Ramos (cell line): ENCODE results near the gene ELFN1.

Experiments
- in situ Hi-C: fragments of 300-500 bp; cut with MboI; formaldehyde crosslinking; loops from one replicate; pipeline ENCODE4 v1.14.3; 2022; ENCODE audit warnings: low sequenced_read_pairs; ENCODE audit not compliant: unreplicated experiment

The ELFN1 gene

DNA sequence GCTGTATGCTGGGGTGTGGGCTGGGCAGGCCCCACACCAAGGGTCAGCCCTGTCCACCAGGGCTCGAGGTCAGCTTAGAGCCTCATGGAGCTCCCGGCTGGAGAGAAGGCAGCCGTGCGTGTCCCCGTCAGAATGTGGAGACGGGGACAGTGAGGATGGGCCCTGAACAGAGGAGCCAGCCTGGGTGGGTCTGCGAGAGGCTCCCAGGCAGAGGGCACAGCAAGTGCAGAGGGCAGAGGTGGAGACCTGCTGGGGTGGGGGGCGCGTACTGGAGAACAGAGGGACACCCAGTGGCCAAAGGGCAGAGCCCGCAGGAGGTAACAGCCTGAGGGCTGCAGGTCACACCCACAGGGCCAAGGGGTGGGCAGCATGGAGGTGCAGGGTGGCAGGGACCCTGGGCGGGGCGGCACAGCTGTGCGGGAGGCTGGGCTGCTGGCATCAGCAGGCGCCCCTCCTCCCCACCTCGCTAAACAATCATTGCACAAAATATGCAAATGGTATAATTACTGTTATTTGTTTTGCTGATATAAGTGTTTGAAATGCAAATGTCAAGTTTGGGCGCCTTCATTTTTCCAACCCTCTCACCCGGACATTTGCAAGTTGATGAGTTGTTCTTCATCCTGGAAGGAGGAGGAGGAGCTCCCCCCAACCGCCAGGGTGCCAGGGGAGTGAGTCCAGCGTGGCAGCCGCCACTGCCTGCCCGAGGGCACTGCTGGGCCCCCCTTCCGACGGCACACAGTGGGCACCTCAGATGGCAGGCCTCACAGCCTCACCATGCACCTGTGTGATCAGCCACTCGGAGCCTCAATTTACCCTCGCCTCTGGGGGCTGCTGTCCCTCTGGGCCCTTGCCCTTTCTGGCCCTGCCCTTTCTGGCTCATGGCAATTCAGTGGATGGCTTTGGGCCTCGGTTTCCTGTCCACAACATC, 35.0 kb downstream of the ELFN1 start:
- in situ Hi-C loops = no loop called here

DNA sequence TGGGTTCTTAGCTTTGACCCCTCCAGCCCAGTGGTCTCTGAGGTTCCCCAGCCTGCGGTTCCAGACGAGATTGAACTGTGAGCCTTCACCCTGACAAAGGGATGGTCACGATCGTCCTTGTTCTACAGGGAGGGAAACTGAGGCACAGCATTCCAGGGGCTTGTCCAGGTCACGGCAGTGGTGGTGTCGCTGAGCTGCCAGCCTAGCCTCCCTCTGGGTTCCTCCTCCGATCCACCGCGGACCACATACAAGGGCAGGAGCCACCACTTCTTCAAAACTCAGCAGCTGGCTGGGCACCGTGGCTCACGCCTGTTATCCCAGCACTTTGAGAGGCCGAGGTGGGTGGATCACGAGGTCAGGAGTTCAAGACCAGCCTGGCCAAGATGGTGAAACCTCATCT, 35.8 kb downstream of the ELFN1 start:
- in situ Hi-C loops = no loop called here

DNA sequence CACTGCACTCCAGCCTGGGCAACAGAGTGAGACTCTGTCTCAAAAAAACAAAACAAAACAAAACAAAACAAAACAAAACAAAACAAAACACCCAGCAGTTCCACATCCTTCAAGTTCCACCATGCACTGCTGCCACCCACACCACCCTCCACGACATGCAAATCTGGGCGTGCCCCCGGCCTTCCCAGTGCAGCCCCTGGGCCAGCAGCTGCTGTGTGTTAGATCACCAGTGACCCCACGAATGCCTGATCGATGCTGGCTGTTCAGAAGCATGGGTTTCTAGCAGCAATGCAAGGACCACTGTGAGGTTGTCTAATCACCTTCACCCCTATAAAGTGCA, 36.3 kb downstream of the ELFN1 start:
- in situ Hi-C loops = no loop called here

DNA sequence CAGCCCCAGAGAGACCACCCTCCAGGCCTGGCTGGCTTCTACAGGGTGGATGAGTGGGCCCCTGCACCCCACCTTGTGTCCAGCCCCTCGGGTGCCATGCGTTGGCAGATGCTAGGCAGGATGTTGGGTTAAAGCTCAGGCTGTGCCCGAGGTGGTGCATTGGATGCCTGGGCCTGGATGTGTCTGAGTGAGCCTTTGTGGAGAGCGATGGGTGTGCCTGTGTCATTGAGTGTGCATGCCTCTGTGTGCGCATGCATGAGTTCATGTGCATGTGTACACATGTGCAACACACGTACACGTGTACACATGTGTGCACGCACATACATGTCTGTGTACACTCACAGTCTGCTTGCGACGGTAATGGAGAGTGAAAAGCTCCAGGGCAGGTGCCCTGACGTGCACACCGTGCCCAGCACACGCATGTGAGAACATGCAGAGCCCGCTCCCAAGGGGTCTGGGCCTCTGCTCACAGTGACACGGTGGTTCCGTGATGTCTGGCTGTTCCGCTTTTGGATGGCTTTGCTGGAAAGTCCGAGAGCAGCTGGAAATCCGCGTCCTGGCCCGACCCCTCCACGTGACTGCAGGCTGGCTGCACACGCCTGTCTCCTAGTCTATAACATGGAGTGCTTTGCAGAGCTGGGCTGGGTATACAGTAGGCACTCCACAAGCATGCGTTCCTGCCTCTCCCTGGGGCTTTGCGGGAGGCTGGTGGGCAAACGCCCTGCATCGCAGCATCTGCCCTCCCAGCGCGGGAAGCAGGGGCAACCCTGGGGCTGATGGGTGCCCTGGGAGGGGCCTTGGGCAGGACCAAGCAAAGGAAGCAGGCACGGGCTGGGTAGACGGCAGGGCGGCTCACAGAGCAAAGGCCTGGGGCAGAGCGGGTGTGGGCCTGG, 36.9 kb downstream of the ELFN1 start:
- in situ Hi-C loops = no loop called here

DNA sequence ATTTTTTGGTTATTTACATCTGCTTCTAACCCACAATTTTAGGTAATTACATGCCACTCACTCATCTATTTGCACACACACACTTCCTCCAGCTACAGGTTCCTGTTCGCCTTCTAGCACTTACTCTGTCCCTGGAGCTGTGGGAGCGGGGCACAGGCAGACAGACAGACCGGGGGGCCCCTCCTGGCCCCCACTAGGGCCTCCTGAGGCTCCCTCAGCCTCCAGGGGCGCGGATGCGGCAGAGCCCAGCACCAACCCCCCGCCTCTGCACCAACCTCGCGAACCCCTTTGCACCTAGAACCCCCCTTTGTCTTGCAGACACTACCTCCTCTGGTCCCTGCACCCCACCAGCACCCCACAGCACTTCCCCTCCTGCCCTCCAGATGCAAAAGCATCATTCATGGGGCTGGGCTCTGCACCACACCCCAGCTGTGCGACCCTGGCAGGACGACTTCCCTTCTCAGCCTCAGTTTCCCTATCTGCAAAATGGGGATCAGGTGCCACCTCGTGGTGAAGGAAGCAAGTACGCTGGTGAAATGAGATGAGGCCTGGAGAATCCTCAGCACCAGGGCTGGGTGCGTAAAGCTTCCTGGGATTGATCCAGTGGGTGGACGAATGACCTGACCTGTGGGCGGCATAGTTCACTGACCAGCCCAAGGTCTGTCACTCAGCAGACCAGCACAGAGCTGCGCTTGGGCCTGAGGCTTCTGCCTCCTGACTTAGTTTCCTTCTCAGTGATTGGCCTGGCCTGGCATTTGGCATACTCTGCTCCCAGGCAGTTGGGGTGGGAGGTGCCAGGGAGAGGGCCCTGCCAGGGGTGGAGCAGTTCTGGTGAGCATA, 37.9 kb downstream of the ELFN1 start:
- in situ Hi-C loops = no loop called here

DNA sequence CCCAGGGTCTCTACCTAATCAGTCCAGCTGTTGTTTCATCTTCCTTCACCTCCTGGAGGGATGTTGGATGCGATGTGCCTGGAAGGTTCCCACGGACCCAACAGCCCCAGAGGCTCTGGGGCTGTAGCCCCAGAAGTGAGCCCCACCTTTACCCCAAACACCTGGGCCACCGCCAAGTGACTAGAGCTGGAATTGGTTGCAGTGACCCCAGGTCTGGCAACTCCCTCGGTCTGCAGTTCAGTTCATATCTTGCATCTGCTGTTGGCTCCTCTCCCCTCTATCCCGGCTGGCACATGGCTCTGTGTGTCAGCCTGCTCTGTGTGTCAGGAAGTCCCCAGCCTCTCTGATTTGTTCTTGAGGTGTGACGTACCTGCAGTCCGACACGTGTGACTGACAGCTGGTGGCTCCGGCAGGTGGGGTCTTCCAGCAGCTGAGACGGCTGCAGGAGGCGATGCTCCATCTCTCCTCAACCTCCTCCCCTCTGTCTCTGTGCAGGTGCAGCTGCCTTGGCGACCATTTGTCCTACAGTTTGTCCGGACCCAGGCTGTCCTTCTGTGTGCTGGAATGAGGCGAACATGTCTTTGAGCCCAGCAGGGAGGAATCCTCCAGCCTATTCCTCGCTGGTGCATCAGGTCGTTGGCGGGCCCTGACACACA, 38.6 kb downstream of the ELFN1 start:
- in situ Hi-C loops = no loop called here

DNA sequence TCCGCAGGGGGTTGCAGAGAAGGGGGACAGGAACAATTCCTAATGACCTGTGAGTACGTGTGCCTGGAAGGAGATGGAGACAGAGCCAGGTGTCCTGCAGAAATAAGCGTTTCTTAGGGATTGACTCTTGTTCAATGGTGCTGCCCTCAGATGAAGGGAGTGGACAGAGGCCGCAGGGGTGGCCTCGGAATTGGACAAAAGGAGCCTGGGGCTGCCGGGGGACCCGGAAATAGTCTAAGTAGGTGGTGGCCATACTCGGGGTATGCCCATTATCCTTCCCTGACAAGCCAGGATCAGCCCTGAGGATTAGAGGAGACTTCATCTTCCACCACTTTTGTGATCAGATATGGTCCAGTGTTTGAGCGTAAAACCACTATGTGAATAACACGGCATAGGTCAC, 39.2 kb downstream of the ELFN1 start:
- in situ Hi-C loops = no loop called here

DNA sequence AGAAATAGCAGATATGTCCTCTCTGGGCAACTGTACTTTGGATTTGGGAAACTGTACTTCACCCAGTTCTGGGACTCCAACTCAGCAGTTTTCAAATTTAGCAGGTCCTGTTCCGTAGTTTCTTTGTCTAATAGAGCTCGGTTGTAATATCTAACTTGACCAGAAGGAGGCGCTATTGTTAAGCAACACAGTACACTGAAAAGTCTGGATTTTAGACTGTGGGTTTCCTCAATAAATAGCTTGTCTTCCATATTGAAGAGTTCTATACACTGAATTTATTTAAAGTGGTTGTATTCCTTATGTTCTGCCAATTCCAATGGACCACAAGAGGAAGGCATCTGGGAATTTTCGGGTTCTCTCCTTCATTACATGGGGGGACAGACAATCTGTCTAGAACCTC, 39.8 kb downstream of the ELFN1 start:
- in situ Hi-C loops = no loop called here

DNA sequence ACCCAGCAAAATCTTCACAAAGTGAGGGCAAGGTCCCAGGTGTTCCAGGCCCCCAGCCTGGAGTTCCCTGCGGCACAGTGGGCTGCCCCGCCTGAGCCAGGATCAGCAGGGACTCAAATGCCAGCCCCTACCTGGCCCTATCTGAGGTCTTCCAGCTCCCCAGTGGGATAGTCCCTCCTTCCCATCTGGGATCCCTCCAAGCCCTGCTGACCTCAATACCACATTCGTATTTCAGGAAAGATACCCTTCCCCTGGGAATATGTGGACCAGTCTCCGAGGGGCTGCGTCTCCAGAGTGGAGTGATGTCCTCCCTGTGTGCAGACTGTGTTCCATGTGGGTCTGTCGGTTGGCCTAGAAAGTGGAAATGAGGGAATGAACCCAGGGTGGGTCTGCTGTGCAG, 40.9 kb downstream of the ELFN1 start:
- in situ Hi-C loops = no loop called here

DNA sequence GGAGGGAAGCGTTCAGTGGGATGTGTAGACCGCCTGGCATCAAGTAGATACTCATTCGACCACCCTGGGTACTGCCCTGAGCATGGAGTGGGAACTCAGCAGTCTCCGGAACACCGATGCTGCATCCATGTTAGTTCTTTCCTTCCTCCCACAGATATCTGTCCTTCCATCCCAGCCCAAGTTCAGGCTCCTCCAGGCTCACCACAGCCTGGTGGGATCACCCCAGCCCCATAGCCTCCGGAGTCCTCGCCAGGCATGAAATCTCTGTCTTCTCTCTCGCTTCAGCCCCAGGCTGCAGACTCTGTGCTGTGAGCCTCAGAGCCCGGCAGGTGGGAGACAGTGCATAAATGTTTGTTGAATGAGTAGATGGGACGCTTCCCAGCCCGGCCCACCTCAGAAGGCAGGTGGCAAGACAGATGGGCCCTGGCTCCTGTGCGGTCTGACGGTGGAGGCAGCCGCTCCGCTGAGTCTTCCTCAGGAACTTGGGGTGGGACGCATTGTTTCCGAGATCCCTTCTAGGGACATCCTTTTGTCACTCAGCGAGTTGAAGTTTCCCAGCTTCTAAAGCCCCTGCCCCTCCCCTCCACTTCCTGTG, 42.9 kb downstream of the ELFN1 start:
- in situ Hi-C loops = no loop called here

DNA sequence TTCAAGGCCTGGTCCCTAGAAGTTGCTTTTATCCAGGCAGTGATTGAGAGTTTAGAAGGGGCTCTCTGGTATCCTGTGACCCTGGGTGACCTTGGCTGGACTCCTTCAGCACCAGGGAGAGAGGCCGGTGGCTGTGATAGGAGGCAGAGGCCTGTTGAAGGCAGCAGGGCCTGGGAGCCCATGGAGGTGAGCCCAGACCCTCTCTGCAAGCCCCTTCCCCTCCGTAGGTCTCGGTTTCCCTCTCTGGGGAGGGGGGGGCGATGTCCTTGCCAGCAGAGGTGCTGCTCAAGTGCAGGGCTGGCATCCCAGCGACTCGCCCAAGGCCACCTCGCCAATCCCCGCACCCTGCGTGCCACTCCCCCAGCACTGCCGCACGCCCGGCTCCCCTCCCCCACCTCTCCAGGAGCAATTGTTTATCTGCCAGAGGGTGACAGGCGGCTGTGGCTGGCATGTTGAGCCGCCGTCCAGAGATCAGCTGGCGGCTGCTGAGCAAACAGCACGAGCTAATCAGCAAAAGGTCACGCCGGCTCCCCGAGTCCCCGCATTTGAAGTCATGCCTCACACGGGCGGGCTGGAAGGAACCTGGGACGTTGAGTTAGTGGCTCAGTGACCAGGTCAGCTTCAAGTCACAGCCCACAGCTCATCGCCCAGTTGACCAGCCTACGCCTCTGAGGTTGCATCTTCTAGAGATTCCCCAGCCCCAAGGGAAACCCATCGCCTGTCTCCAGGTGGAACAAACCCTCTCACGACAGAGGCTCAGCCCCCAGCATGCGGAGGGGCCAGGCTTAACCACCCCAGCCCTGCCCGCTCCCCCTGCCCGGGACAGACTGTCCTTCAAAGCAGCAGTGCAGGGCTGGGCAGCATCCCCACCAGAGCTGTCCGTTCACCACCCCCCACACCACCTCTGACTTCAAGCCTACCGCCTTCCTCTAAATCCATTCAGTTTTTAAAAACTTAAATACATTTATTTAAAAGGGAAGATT, 43.7 kb downstream of the ELFN1 start:
- in situ Hi-C loops = no loop called here

DNA sequence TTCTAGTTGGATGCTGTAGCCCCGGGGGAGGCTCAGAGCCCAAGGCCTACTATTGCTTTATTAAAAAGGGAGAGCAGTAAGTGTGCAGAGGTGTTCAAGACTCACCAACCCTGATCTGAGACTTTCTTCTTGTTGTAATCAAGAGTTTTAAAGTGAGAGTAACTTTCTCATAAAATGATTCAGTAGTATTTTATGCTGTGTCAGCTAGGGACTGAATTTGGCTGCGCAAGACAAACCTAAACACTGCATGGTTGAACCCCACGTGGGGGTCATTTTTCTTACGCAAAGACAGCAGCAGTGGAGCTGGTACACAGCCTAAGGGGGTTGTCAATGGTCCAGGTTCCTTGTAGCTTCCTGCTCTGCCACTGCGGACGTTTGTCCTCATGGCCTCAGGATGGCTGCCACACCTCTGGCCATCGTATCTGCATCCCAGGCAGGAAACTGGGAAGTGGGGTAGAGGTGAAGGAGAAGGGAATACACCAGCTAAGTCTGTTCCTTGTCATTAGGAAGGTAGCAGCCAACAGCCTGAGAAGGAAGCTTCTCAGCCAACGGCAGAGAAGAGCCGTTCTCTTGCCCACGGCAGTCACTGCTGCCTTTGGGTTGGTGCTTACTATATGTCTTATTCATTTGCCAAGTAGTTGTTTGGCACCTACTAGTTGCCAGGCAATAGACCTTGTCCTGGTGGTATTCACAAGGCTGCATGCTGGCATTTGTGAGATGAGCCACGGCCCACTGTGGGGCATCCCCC, 44.7 kb downstream of the ELFN1 start:
- in situ Hi-C loops = no loop called here

DNA sequence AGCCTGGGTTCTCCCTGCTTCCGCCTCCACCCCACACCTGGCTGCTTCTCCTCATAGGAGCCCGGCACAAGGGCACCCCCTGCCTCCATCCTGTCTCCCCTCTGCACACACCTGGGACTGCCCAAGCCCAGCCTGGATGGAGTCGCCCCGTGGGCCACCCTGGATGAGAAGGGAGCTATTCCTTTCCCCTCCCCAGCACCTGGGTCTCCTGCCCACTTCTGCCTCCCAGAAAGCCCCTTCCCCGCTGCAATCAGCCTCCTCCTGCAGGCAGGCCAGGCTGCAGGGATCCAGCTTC, 45.2 kb downstream of the ELFN1 start:
- in situ Hi-C loops = no loop called here

DNA sequence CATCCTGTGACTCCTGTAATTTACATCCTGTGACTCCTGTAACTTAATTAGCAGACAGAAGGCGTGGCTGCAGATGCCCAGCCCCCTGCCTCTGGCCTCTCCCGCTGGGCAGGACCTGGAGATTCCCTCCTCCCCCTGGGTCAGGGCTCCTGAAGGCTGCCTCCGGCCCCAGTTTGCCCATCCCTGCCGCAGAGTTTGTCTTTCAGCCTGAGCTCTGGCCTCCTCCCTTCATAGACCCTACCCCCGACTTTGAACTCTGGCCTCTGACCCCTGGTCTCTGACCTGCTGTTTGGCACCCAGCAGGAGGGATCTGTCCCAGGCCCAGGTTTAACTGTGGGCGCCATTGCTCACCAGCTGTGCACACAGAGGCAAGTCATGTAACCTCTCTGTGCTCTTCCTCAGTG, 45.6 kb downstream of the ELFN1 start:
- in situ Hi-C loops = no loop called here

DNA sequence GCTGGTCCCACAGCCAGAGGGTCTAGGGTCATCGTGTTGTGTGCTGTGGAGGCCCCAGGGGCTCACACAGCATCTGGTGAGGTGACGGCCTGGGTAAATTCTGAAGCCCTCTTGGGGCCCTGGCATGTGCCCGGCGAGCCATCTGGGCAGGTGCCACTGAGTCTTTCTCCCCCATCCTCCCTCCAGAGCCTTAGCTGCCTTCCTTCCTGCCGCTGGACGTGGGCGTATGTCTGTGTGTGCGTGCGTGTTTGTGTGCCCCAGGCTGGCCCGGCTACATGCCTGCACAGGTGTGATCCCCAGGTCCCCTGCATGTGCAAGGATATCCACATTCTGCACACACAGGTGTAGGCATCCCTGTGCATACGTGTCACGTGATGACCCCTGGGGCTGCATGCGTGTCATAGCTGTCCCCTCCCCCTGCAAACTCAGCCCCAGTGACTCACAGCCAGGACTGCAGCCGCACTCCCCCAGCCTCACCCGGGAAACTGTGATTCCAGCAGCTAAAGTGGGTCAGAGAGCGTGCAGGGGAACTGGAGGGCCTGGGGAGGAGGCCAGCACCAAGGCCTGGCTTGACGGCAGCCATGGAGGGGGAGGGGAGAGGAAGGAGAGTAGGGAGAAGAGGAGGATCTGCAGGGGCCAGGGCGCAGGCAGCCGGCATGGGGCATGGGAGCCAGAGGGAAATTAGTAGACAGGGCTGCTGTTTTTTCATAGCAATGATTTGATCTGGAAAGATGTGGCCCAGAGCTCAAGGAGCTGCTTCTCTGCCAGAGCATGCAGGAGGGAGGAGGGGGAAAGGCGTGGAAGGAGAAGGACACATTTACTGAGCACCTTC, 46.4 kb downstream of the ELFN1 start:
- in situ Hi-C loops = no loop called here

DNA sequence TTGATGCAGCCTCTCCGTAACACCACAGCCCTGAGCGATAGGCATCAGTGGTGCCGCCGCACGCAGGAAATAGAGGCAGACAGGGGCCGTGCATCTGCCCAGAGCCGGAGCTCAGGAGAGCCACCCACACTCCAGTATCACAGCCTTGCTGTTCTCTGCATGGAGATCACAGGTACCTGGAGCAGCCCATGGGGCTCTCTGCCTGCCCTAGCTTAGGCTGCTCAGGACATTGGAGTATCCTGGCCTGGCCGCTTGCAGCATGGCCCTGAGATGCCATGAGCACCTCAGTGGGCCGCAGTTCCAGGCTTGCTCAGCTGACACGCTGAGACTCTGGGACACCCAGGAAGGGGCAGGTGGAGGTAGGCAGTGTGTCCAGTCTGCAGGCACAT, 47.0 kb downstream of the ELFN1 start:
- in situ Hi-C loops = no loop called here
